ENCODE data around the gene FUS. TPM values are rescaled to one million over a fixed set of nuclear protein-coding genes. Genes with fewer than 3 reads are reported as not detected.
A peak's percentile ranks its signal among the peaks of the same experiment; 100 is the strongest.

FUS gene
- total RNA-seq (2021; ENCODE audit: unreplicated experiment): 522 TPM
- polyA plus RNA-seq (2012): 224 and 307 TPM in 2 replicates
- Bru-seq, nascent RNA: percentile 99 among the genes with signal in this experiment
- BruChase-seq, experiment 1, labeled RNA remaining after a 6-hour chase: percentile 99 among the genes with signal in this experiment
- percentile 100 among the genes with signal in this experiment for BruChase-seq, experiment 2, labeled RNA remaining after a 2-hour chase
- long read RNA-seq, full-length matches to known transcripts: 341 of 450 reads
- long read RNA-seq, partial matches to known transcripts: 82 of 450 reads
- long read RNA-seq, other reads (novel, unspliced or antisense): 27 of 450 reads

DNA sequence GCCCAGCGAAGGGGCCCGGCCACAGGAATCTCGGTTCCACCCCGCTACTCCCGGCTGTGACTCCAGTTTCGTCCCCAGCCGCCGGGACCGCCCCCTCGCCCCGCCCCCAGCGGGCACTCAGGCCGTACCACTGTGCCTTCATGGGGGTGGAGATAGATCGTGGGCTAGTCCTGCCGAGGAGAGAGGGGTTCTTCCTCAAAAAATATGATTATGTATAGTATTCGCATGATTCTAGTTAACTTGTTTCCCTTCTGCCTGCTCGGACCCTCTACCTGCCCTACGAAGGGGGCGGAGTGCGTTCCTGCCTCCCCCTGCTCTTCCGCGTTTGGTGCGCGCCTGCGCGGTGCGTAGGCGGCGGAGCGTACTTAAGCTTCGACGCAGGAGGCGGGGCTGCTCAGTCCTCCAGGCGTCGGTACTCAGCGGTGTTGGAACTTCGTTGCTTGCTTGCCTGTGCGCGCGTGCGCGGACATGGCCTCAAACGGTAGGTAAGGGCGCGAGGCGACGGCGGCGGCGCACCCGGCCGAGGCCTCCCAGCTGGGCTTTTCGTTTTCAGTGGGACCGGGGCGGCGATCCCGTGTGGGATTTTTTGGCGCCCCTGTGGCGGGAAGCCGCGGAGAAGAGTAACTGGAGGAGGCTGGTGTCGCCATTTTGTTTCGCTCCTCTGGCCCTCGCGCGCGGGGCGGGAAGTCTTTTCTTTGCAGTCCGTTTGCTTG lies at the start of gene FUS:
FUS (plus strand) TSS at position 393 of the 713 bp plus-strand sequence; CDS start at position 469, 76 bp downstream.
- peaks cover 10 to 26% of the 10 kb centered on the region in 2 experiments for H3K4me1 ChIP-seq (ENCODE audit: control insufficient read depth in 1 of 2, insufficient read depth in 2 of 2, low read length in 2 of 2)
- H3K79me2 ChIP-seq (ENCODE audit: insufficient read depth, low read length): peaks cover 49% of the 10 kb centered on the region
- peak; percentile 71 for ATAC-seq
- H4K20me1 ChIP-seq (ENCODE audit: insufficient read depth): peaks cover 38% of the 10 kb centered on the region
- peak within 1 kb of the TSS; percentile 77 for H2AFZ ChIP-seq (ENCODE audit: low read depth, low read length, poor library complexity, severe bottlenecking)
- TF ChIP-seq, protein P1, sequence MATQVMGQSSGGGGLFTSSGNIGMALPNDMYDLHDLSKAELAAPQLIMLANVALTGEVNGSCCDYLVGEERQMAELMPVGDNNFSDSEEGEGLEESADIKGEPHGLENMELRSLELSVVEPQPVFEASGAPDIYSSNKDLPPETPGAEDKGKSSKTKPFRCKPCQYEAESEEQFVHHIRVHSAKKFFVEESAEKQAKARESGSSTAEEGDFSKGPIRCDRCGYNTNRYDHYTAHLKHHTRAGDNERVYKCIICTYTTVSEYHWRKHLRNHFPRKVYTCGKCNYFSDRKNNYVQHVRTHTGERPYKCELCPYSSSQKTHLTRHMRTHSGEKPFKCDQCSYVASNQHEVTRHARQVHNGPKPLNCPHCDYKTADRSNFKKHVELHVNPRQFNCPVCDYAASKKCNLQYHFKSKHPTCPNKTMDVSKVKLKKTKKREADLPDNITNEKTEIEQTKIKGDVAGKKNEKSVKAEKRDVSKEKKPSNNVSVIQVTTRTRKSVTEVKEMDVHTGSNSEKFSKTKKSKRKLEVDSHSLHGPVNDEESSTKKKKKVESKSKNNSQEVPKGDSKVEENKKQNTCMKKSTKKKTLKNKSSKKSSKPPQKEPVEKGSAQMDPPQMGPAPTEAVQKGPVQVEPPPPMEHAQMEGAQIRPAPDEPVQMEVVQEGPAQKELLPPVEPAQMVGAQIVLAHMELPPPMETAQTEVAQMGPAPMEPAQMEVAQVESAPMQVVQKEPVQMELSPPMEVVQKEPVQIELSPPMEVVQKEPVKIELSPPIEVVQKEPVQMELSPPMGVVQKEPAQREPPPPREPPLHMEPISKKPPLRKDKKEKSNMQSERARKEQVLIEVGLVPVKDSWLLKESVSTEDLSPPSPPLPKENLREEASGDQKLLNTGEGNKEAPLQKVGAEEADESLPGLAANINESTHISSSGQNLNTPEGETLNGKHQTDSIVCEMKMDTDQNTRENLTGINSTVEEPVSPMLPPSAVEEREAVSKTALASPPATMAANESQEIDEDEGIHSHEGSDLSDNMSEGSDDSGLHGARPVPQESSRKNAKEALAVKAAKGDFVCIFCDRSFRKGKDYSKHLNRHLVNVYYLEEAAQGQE (IDR thresholded peaks at IDR 0.05; ENCODE audit: low read depth): no peak
- TF ChIP-seq POLR2AphosphoS5 (IDR thresholded peaks at IDR 0.05; ENCODE audit: low read depth, low read length) (peak; percentile 100), SIN3A (IDR thresholded peaks at IDR 0.05; ENCODE audit: low read depth) (peak; percentile 100), ELF1 (IDR thresholded peaks at IDR 0.05; ENCODE audit: borderline replicate concordance, low read depth) (no peak; the same call in 1 of the 2 replicates), RAD21 (IDR thresholded peaks at IDR 0.05; ENCODE audit: low read depth) (0 out of 2 replicates have a peak, but pooled peaks have one; percentile 5), EGR1 (IDR thresholded peaks at IDR 0.05; ENCODE audit: low read depth) (peak; percentile 100), YY1 (IDR thresholded peaks at IDR 0.05; ENCODE audit: extremely low read depth, insufficient replicate concordance, low read depth, low read length) (peak; percentile 82), SP1 (IDR thresholded peaks at IDR 0.05; ENCODE audit: low read depth) (peak; percentile 98), POLR2A (IDR thresholded peaks at IDR 0.05; ENCODE audit: borderline replicate concordance, extremely low read depth, insufficient read depth, insufficient read length) (peak; percentile 100), SRF (IDR thresholded peaks at IDR 0.05; ENCODE audit: low read depth) (no peak), JUND (IDR thresholded peaks at IDR 0.05) (peak; percentile 93), ZFX (IDR thresholded peaks at IDR 0.05) (no peak; the same call in 1 of the 2 replicates), CBX3 (IDR thresholded peaks at IDR 0.05; ENCODE audit: low read depth) (peak; percentile 41; the same call in 1 of the 2 replicates), TCF7L2 (IDR thresholded peaks at IDR 0.05; ENCODE audit: borderline replicate concordance, extremely low read depth, insufficient read depth, insufficient read length) (peak; percentile 53)
- TF ChIP-seq, protein P2, sequence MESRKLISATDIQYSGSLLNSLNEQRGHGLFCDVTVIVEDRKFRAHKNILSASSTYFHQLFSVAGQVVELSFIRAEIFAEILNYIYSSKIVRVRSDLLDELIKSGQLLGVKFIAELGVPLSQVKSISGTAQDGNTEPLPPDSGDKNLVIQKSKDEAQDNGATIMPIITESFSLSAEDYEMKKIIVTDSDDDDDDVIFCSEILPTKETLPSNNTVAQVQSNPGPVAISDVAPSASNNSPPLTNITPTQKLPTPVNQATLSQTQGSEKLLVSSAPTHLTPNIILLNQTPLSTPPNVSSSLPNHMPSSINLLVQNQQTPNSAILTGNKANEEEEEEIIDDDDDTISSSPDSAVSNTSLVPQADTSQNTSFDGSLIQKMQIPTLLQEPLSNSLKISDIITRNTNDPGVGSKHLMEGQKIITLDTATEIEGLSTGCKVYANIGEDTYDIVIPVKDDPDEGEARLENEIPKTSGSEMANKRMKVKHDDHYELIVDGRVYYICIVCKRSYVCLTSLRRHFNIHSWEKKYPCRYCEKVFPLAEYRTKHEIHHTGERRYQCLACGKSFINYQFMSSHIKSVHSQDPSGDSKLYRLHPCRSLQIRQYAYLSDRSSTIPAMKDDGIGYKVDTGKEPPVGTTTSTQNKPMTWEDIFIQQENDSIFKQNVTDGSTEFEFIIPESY (IDR thresholded peaks at IDR 0.05; ENCODE audit: extremely low read depth, insufficient replicate concordance, low read length): peak; percentile 76
- TF ChIP-seq, protein P3, sequence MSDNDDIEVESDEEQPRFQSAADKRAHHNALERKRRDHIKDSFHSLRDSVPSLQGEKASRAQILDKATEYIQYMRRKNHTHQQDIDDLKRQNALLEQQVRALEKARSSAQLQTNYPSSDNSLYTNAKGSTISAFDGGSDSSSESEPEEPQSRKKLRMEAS (IDR thresholded peaks at IDR 0.05): peak; percentile 90
- TF ChIP-seq, protein P4, sequence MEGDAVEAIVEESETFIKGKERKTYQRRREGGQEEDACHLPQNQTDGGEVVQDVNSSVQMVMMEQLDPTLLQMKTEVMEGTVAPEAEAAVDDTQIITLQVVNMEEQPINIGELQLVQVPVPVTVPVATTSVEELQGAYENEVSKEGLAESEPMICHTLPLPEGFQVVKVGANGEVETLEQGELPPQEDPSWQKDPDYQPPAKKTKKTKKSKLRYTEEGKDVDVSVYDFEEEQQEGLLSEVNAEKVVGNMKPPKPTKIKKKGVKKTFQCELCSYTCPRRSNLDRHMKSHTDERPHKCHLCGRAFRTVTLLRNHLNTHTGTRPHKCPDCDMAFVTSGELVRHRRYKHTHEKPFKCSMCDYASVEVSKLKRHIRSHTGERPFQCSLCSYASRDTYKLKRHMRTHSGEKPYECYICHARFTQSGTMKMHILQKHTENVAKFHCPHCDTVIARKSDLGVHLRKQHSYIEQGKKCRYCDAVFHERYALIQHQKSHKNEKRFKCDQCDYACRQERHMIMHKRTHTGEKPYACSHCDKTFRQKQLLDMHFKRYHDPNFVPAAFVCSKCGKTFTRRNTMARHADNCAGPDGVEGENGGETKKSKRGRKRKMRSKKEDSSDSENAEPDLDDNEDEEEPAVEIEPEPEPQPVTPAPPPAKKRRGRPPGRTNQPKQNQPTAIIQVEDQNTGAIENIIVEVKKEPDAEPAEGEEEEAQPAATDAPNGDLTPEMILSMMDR (IDR thresholded peaks at IDR 0.05 in 2 of 3, conservative IDR thresholded peaks at IDR 0.05 in 1 of 3; ENCODE audit: borderline replicate concordance in 1 of 3, insufficient read depth in 1 of 3, low read depth in 2 of 3, low read length in 2 of 3): no peak
- peak within 1 kb of the TSS; percentile 92 for H3K4me2 ChIP-seq (ENCODE audit: low read length)
- H3K27ac ChIP-seq (ENCODE audit: low read depth, low read length): peak within 1 kb of the TSS; percentile 92
- H3K9me2 ChIP-seq (ENCODE audit: insufficient read depth): no peaks in the 10 kb centered on the region
- peaks cover 20 to 37% of the 10 kb centered on the region in 2 experiments for H3K36me3 ChIP-seq (ENCODE audit: control insufficient read depth in 1 of 2, insufficient read depth in 2 of 2, low read length in 2 of 2)
- intact Hi-C loops (cut with micrococcal nuclease): no loop called here
- ChIA-PET RAD21 (ENCODE audit: low non-redundant PET in 1 of 2, low total read pairs in 2 of 2, uncharacterized antibody in 2 of 2, unreplicated experiment in 2 of 2) (no interaction called here), POLR2A (interaction anchor here (0.6 to 2.1 kb wide), 24 partner anchors 9 to 279 kb away, joined by 3 to 17 read pairs (median 4); partner anchors contain the start of genes ARMC5, HSD3B7, KAT8 and TRIM72), CTCF (interaction anchor here (1.0 kb wide), 1 partner anchor 38 kb away, joined by 7 read pairs; no protein-coding TSS in a partner anchor)
- peak within 1 kb of the TSS; percentile 90 to 93 for H3K4me3 ChIP-seq (replicated peaks in 1 of 2; ENCODE audit: low read depth in 1 of 2, low read length in 2 of 2)
- H3K9ac ChIP-seq (ENCODE audit: low read length): peak within 1 kb of the TSS; percentile 98
- no TSS peak for BruUV-seq (replicated peaks)
- peak; percentile 76 for DNase-seq (ENCODE audit: low read depth, low spot score)
- H3K27me3 ChIP-seq (ENCODE audit: insufficient read depth, low read length): no peaks in the 10 kb centered on the region
- no peaks in the 10 kb centered on the region for H3K9me3 ChIP-seq (ENCODE audit: control insufficient read depth in 1 of 2, insufficient read depth in 1 of 2, low read depth in 1 of 2, low read length in 2 of 2)
